ENCODE results near the gene BICD1. TPM values are rescaled to one million over a fixed set of nuclear protein-coding genes. Genes with fewer than 3 reads are reported as not detected.
A peak's percentile ranks its signal among the peaks of the same experiment; 100 is the strongest.

Gene BICD1
- polyA plus RNA-seq, 2 of the 4 experiments (the other 2 are of a cell fraction) = 13.0 to 24.3 TPM

DNA sequence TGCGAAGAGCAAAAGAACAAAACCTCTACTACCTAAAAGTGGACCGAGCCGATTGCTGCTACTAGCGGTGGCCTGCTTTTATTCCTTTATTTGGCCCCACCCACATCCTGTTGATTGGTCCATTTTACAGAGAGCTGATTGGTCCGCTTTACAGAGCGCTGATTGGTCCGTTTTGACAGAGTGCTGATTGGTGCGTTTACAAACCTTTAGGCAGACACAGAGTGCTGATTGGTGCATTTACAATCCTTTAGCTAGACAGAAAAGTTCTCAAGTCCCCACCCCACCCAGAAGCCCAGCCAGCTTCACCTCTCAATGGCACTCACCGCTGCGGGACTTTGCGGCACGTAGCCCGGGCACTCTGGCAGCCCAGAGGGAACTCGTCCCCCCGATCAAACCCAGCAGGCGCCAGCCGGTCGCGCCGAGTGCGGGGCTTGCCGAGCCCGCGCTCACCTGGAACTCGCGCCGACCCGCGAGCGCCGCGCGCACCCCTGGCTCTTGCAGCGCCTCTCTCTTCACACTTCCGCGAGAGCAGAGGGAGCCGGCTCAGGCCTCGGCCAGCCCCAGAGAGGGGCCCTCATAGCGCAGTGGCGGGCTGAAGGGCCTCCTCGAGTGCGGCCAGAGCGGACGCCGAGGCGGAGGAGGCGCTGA, 284.0 kb downstream of the BICD1 start:
- peak; percentile 80 to 91 for ATAC-seq
- no peak for TF ChIP-seq NPAS2 (CRISPR knock-in tag; IDR thresholded peaks at IDR 0.05; ENCODE audit: borderline replicate concordance)
- no peak for TF ChIP-seq EHMT2 (IDR thresholded peaks at IDR 0.05; ENCODE audit: low read depth)
- TF ChIP-seq, protein P1, sequence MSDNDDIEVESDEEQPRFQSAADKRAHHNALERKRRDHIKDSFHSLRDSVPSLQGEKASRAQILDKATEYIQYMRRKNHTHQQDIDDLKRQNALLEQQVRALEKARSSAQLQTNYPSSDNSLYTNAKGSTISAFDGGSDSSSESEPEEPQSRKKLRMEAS (IDR thresholded peaks at IDR 0.05) = peak; percentile 30; the same call in 1 of the 2 replicates
- TF ChIP-seq MAFK (IDR thresholded peaks at IDR 0.05; ENCODE audit: partially characterized antibody) = peak; percentile 55
- TF ChIP-seq, protein P2, sequence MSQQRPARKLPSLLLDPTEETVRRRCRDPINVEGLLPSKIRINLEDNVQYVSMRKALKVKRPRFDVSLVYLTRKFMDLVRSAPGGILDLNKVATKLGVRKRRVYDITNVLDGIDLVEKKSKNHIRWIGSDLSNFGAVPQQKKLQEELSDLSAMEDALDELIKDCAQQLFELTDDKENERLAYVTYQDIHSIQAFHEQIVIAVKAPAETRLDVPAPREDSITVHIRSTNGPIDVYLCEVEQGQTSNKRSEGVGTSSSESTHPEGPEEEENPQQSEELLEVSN (IDR thresholded peaks at IDR 0.05; ENCODE audit: borderline replicate concordance, low read depth) = 0 out of 2 replicates have a peak, but pooled peaks have one; percentile 40
- TF ChIP-seq, protein P3, sequence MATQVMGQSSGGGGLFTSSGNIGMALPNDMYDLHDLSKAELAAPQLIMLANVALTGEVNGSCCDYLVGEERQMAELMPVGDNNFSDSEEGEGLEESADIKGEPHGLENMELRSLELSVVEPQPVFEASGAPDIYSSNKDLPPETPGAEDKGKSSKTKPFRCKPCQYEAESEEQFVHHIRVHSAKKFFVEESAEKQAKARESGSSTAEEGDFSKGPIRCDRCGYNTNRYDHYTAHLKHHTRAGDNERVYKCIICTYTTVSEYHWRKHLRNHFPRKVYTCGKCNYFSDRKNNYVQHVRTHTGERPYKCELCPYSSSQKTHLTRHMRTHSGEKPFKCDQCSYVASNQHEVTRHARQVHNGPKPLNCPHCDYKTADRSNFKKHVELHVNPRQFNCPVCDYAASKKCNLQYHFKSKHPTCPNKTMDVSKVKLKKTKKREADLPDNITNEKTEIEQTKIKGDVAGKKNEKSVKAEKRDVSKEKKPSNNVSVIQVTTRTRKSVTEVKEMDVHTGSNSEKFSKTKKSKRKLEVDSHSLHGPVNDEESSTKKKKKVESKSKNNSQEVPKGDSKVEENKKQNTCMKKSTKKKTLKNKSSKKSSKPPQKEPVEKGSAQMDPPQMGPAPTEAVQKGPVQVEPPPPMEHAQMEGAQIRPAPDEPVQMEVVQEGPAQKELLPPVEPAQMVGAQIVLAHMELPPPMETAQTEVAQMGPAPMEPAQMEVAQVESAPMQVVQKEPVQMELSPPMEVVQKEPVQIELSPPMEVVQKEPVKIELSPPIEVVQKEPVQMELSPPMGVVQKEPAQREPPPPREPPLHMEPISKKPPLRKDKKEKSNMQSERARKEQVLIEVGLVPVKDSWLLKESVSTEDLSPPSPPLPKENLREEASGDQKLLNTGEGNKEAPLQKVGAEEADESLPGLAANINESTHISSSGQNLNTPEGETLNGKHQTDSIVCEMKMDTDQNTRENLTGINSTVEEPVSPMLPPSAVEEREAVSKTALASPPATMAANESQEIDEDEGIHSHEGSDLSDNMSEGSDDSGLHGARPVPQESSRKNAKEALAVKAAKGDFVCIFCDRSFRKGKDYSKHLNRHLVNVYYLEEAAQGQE (IDR thresholded peaks at IDR 0.05) = no peak
- no peak for TF ChIP-seq TP53 (CRISPR knock-in tag; IDR thresholded peaks at IDR 0.05)
- no peak for TF ChIP-seq ZFP36 (IDR thresholded peaks at IDR 0.05; ENCODE audit: borderline replicate concordance, partially characterized antibody)
- TF ChIP-seq EP300 (IDR thresholded peaks at IDR 0.05) = no peak
- no peaks in the 10 kb centered on the region for H3K4me1 ChIP-seq
- peak overlapping the region; percentile 63 to 72; a peak in 5 of 6 replicates for H3K27ac ChIP-seq
- no peaks in the 10 kb centered on the region for H3K9me3 ChIP-seq
- peak in 1 of 2 experiments; percentile 77 for DNase-seq (ENCODE audit: low read depth in 1 of 2, low spot score in 1 of 2)
- 72% methylated on average over 35 of the region's 47 CpGs for WGBS (ENCODE audit: missing lambda C conversion rate)
- CTCF ChIA-PET = no interaction called here
- H3K4me3 ChIP-seq = peak overlapping the region; percentile 46
- no peak for FAIRE-seq
- POLR2A ChIA-PET = no interaction called here
- peak overlapping the region; percentile 68 for H3K4me2 ChIP-seq

DNA sequence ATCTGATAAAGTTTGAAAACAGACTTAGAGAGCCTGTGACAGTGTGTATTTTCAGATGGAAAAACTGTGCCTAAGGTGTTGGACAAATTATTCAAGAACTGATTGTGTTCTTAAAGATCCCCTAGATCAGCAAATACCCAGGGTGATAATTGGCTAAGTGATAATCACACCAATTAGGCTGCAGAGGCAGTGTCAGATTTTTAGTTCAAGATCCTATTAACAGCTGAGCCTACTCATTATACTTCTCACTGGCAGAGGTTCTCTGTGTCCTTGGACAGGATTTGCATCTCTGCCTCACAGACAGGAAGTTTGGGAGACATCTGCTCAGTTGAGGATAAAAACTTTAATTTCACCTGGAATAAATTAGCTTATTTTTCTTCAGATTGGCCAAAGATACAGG, 288.4 kb downstream of the BICD1 start:
- Histone ChIP-seq H3K4me1 (peaks cover 7% of the 10 kb centered on the region; the same call in 1 of the 3 replicates), H3K4me3 (no peak overlapping the region), H3K4me2 (no peak overlapping the region), H3K9me3 (no peaks in the 10 kb centered on the region), H3K27ac (no peak overlapping the region)
- POLR2A ChIA-PET = no interaction called here
- FAIRE-seq (no peak), DNase-seq (ENCODE audit: low read depth in 1 of 2, low spot score in 1 of 2) (no peak), ATAC-seq (no peak)
- CTCF ChIA-PET = interaction anchor here (1.6 kb wide), 1 partner anchor 277 kb away, joined by 4 read pairs; no protein-coding TSS in a partner anchor
- TF ChIP-seq EHF (CRISPR knock-in tag; IDR thresholded peaks at IDR 0.05) (no peak), KDM1A (IDR thresholded peaks at IDR 0.05; ENCODE audit: low read depth) (no peak), CBX8 (IDR thresholded peaks at IDR 0.05) (no peak), HOXA7 (CRISPR knock-in tag; IDR thresholded peaks at IDR 0.05) (no peak), POLR2AphosphoS2 (conservative IDR thresholded peaks at IDR 0.05; ENCODE audit: low read length) (no peak), PHF8 (IDR thresholded peaks at IDR 0.05; ENCODE audit: borderline replicate concordance, low read depth) (no peak), CHD2 (IDR thresholded peaks at IDR 0.05; ENCODE audit: low read length, partially characterized antibody) (no peak), SMC3 (IDR thresholded peaks at IDR 0.05) (no peak), NPAS2 (CRISPR knock-in tag; IDR thresholded peaks at IDR 0.05; ENCODE audit: borderline replicate concordance) (no peak)
- TF ChIP-seq, protein P3 (IDR thresholded peaks at IDR 0.05) = no peak
- TF ChIP-seq, protein P4, sequence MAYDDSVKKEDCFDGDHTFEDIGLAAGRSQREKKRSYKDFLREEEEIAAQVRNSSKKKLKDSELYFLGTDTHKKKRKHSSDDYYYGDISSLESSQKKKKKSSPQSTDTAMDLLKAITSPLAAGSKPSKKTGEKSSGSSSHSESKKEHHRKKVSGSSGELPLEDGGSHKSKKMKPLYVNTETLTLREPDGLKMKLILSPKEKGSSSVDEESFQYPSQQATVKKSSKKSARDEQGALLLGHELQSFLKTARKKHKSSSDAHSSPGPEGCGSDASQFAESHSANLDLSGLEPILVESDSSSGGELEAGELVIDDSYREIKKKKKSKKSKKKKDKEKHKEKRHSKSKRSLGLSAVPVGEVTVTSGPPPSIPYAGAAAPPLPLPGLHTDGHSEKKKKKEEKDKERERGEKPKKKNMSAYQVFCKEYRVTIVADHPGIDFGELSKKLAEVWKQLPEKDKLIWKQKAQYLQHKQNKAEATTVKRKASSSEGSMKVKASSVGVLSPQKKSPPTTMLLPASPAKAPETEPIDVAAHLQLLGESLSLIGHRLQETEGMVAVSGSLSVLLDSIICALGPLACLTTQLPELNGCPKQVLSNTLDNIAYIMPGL (CRISPR knock-in tag; IDR thresholded peaks at IDR 0.05; ENCODE audit: borderline replicate concordance) = no peak
